Esophagus muscularis mucosa (tissue), 4 donors: ENCODE measurements around the gene SOS1. TPM values are rescaled to one million over a fixed set of nuclear protein-coding genes. Genes with fewer than 3 reads are reported as not detected.

Source experiments
- DNase-seq: peaks from one replicate; pipeline ENCODE4 v3.0.0-alpha.2; 2017; ENCODE audit errors: extremely low spot score
- H3K27ac ChIP-seq, 4 donors: fragments of 200-600 bp; sonication (generic); replicated peaks in 1 of 4; 1 replicate in 3 of 4; 2 replicates in 1 of 4; pipeline ENCODE4 v1.5.1; 2016 to 2019; ENCODE audit warnings: mild to moderate bottlenecking in 1 of 4
- H3K27me3 ChIP-seq, 4 donors: fragments of 200-600 bp; sonication (generic); one replicate each; pipeline versions ENCODE4 v1.5.1 to v1.6.0; 2016 to 2019
- H3K36me3 ChIP-seq, 4 donors: fragments of 200-600 bp; sonication (generic); one replicate each; pipeline ENCODE4 v1.5.1; 2016 to 2019
- H3K4me1 ChIP-seq, 4 donors: fragments of 200-600 bp; sonication (generic); one replicate each; pipeline ENCODE4 v1.5.1; 2016 to 2019
- H3K4me3 ChIP-seq, 4 donors: fragments of 200-600 bp; sonication (generic); 1 replicate in 2 of 4; 2 replicates in 2 of 4; pipeline ENCODE4 v1.5.1; 2016 to 2019; ENCODE audit warnings: mild to moderate bottlenecking in 4 of 4, moderate library complexity in 1 of 4
- H3K9me3 ChIP-seq, 4 donors: fragments of 200-600 bp; sonication (generic); 1 replicate in 3 of 4; 2 replicates in 1 of 4; pipeline ENCODE4 v1.5.1; 2016 to 2019
- CTCF ChIP-seq, 3 experiments: fragments of 200-600 bp in 2 of 3; fragments of 450-650 bp in 1 of 3; sonication (generic) in 2 of 3; IDR thresholded peaks; one replicate each; pipeline ENCODE4 v1.5.1; 2017 to 2019; ENCODE audit warnings: antibody characterized with exemption in 3 of 3, mild to moderate bottlenecking in 2 of 3, moderate library complexity in 1 of 3
- EP300 ChIP-seq: sonication (generic); formaldehyde crosslinking; IDR thresholded peaks from one replicate; pipeline ENCODE4 v1.6.1; 2017; ENCODE audit warnings: antibody characterized with exemption
- POLR2A ChIP-seq: fragments of 450-650 bp; IDR thresholded peaks from one replicate; pipeline ENCODE4 v1.6.1; 2017; ENCODE audit warnings: antibody characterized with exemption, moderate library complexity, mild to moderate bottlenecking, low read depth
- POLR2AphosphoS5 ChIP-seq, 2 donors: sonication (generic); formaldehyde crosslinking; IDR thresholded peaks; one replicate each; pipeline ENCODE4 v1.6.1; 2017; ENCODE audit warnings: antibody characterized with exemption in 2 of 2
- WGBS: methylation state at CpG from one replicate; pipeline ENCODE4 v1.1.5; 2018; 5-methylcytosine and 5-hydroxymethylcytosine counted together
- intact Hi-C: fragments of 100-400 bp; cut with DNase I; formaldehyde crosslinking; loops from one replicate; pipeline ENCODE4 v1.15.1; 2023
- total RNA-seq, 4 donors: library from RNA; depleted of rRNA; stranded (reverse); fragments of >200 nt; gene quantifications; one replicate each; pipeline versions ENCODE4 v1.1.0 to v1.2.1, GENCODE V29; 2016

Gene SOS1
- total RNA-seq, 4 donors from 2014 or later, result 33.3 to 48.6 (median 35.7) TPM

GRCh38 chr2:39008665-39009064, 112.2 kb downstream of the SOS1 start:
- Histone ChIP-seq H3K9me3 (no peaks in the 10 kb centered on the region), H3K36me3 (peaks cover 32 to 95% (median 76%) of the 10 kb centered on the region in 4 donors), H3K27ac (no peak overlapping the region), H3K27me3 (no peaks in the 10 kb centered on the region), H3K4me3 (no peak overlapping the region), H3K4me1 (no peaks in the 10 kb centered on the region)
- 88% methylated on average over 1 of the region's 1 CpG for WGBS
- intact Hi-C loops, result no loop called here
- no peak for DNase-seq
- no peak for TF ChIP-seq EP300
- TF ChIP-seq POLR2A, result no peak
- TF ChIP-seq POLR2AphosphoS5 (IDR thresholded peaks at IDR 0.05), result no peak
- no peak for TF ChIP-seq CTCF (IDR thresholded peaks at IDR 0.05)

- Histone ChIP-seq H3K27ac (no peak overlapping the region), H3K36me3 (peaks cover 26 to 95% (median 72%) of the 10 kb centered on the region in 4 donors), H3K4me3 (no peak overlapping the region), H3K27me3 (no peaks in the 10 kb centered on the region), H3K4me1 (no peaks in the 10 kb centered on the region), H3K9me3 (no peaks in the 10 kb centered on the region)
- WGBS, result 91% methylated on average over 4 of the region's 5 CpGs
- no peak for TF ChIP-seq POLR2A
- no peak for TF ChIP-seq POLR2AphosphoS5 (IDR thresholded peaks at IDR 0.05)
- no peak for TF ChIP-seq CTCF (IDR thresholded peaks at IDR 0.05)
- no peak for TF ChIP-seq EP300
- no peak for DNase-seq
- intact Hi-C loops, result no loop called here
Observed at GRCh38 chr2:39007875-39008504, 112.9 kb downstream of the SOS1 start.

GRCh38 chr2:39000552-39000951, 120.3 kb downstream of the SOS1 start:
- no peak overlapping the region for H3K27ac ChIP-seq
- H3K4me1 ChIP-seq, result no peaks in the 10 kb centered on the region
- H3K4me3 ChIP-seq, result no peak overlapping the region
- DNase-seq, result no peak
- WGBS, result 68% methylated on average over 2 of the region's 2 CpGs
- no peaks in the 10 kb centered on the region for H3K27me3 ChIP-seq
- intact Hi-C loops, result no loop called here
- no peaks in the 10 kb centered on the region for H3K9me3 ChIP-seq
- H3K36me3 ChIP-seq, result peaks cover 28 to 91% (median 66%) of the 10 kb centered on the region in 4 donors
- TF ChIP-seq EP300 (no peak), POLR2A (no peak), POLR2AphosphoS5 (IDR thresholded peaks at IDR 0.05) (no peak), CTCF (IDR thresholded peaks at IDR 0.05) (no peak)

- Histone ChIP-seq H3K4me1 (no peaks in the 10 kb centered on the region), H3K4me3 (no peak overlapping the region), H3K27me3 (no peaks in the 10 kb centered on the region), H3K36me3 (peaks cover 28 to 93% (median 66%) of the 10 kb centered on the region in 4 donors), H3K9me3 (no peaks in the 10 kb centered on the region), H3K27ac (no peak overlapping the region)
- WGBS, result 46% methylated on average over 4 of the region's 4 CpGs
- intact Hi-C loops, result no loop called here
- TF ChIP-seq POLR2AphosphoS5 (IDR thresholded peaks at IDR 0.05) (no peak), EP300 (no peak), POLR2A (no peak), CTCF (IDR thresholded peaks at IDR 0.05) (no peak)
- no peak for DNase-seq
Observed at GRCh38 chr2:38997781-38998180, 123.1 kb downstream of the SOS1 start.

DNA sequence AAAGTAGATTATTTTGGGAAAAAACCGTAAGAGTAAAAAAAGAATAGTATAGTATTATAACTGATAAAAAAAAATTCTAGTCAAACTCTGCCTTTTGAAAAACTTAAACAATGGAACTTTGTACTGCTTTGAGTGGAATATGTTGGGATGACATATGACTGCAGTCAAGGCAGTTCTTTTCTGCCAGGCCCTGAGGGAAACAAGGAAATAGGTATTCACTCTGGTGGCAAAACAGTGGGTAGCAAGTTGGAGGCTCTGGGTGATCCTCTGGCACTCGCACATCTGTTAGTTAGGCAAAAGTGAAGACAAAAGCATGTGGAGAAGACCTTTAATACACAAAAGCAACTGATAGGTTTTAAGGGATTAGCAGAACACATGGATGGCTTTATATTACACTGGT, 129.0 kb downstream of the SOS1 start:
- WGBS, result 74% methylated on average over 2 of the region's 2 CpGs
- peaks cover 4 to 73% (median 43%) of the 10 kb centered on the region in 4 donors for H3K36me3 ChIP-seq

More for the DNA sequence above, 129.0 kb downstream of the SOS1 start:
- TF ChIP-seq CTCF (IDR thresholded peaks at IDR 0.05) (no peak), POLR2AphosphoS5 (IDR thresholded peaks at IDR 0.05) (no peak), POLR2A (no peak), EP300 (no peak)
- Histone ChIP-seq H3K4me3 (no peak overlapping the region), H3K4me1 (peaks cover 0 to 9% (median 1%) of the 10 kb centered on the region in 4 donors), H3K9me3 (no peaks in the 10 kb centered on the region), H3K27me3 (no peaks in the 10 kb centered on the region), H3K27ac (no peak overlapping the region)
- intact Hi-C loops, result no loop called here
- DNase-seq, result no peak
